HEK293 (cell line): ENCODE measurements around the gene ZFAND2B.

Experiments used
- GFI1B ChIP-seq: fragments of 450-650 bp; formaldehyde crosslinking; IDR thresholded peaks from 2 replicates; pipeline ENCODE4 v1.5.1; 2016; ENCODE audit warnings: missing biosample characterization, missing genetic modification characterization
- TCF7L2 ChIP-seq: IDR thresholded peaks from 2 replicates; pipeline ENCODE4 v1.6.1; 2011; ENCODE audit warnings: low read depth, mild to moderate bottlenecking, inconsistent platforms, low read length, moderate library complexity, borderline replicate concordance
- ZNF394 ChIP-seq: fragments of 450-650 bp; formaldehyde crosslinking; IDR thresholded peaks from 2 replicates; pipeline ENCODE4 v1.5.1; 2016; ENCODE audit warnings: missing biosample characterization, missing genetic modification characterization, mild to moderate bottlenecking, moderate library complexity, borderline replicate concordance
- TF ChIP-seq, protein P1 (sequence below): sonication (generic); formaldehyde crosslinking; IDR thresholded peaks from 2 replicates; pipeline ENCODE4 v1.8.1; 2022; ENCODE audit warnings: mild to moderate bottlenecking, moderate library complexity, missing genetic modification reagents
- TF ChIP-seq, protein P2 (sequence below): fragments of 450-650 bp; formaldehyde crosslinking; IDR thresholded peaks from 2 replicates; pipeline ENCODE4 v1.5.1; 2016; ENCODE audit warnings: missing biosample characterization, missing genetic modification characterization
- TF ChIP-seq, protein P3 (sequence below): fragments of 450-650 bp; formaldehyde crosslinking; IDR thresholded peaks from 2 replicates; pipeline ENCODE4 v1.5.1; 2016; ENCODE audit warnings: missing biosample characterization, missing genetic modification characterization, low read depth

GRCh38 chr2:219225350-219225749 lies 18.8 kb downstream of the ZFAND2B start:
- TF ChIP-seq ZNF394 (tag by site-specific recombination) (no peak), GFI1B (tag by site-specific recombination) (no peak), TCF7L2 (no peak)
- TF ChIP-seq, protein P1, sequence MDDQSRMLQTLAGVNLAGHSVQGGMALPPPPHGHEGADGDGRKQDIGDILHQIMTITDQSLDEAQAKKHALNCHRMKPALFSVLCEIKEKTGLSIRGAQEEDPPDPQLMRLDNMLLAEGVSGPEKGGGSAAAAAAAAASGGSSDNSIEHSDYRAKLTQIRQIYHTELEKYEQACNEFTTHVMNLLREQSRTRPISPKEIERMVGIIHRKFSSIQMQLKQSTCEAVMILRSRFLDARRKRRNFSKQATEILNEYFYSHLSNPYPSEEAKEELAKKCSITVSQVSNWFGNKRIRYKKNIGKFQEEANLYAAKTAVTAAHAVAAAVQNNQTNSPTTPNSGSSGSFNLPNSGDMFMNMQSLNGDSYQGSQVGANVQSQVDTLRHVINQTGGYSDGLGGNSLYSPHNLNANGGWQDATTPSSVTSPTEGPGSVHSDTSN (CRISPR knock-in tag), result no peak
- TF ChIP-seq, protein P2, sequence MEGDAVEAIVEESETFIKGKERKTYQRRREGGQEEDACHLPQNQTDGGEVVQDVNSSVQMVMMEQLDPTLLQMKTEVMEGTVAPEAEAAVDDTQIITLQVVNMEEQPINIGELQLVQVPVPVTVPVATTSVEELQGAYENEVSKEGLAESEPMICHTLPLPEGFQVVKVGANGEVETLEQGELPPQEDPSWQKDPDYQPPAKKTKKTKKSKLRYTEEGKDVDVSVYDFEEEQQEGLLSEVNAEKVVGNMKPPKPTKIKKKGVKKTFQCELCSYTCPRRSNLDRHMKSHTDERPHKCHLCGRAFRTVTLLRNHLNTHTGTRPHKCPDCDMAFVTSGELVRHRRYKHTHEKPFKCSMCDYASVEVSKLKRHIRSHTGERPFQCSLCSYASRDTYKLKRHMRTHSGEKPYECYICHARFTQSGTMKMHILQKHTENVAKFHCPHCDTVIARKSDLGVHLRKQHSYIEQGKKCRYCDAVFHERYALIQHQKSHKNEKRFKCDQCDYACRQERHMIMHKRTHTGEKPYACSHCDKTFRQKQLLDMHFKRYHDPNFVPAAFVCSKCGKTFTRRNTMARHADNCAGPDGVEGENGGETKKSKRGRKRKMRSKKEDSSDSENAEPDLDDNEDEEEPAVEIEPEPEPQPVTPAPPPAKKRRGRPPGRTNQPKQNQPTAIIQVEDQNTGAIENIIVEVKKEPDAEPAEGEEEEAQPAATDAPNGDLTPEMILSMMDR (tag by site-specific recombination), result no peak
- TF ChIP-seq, protein P3, sequence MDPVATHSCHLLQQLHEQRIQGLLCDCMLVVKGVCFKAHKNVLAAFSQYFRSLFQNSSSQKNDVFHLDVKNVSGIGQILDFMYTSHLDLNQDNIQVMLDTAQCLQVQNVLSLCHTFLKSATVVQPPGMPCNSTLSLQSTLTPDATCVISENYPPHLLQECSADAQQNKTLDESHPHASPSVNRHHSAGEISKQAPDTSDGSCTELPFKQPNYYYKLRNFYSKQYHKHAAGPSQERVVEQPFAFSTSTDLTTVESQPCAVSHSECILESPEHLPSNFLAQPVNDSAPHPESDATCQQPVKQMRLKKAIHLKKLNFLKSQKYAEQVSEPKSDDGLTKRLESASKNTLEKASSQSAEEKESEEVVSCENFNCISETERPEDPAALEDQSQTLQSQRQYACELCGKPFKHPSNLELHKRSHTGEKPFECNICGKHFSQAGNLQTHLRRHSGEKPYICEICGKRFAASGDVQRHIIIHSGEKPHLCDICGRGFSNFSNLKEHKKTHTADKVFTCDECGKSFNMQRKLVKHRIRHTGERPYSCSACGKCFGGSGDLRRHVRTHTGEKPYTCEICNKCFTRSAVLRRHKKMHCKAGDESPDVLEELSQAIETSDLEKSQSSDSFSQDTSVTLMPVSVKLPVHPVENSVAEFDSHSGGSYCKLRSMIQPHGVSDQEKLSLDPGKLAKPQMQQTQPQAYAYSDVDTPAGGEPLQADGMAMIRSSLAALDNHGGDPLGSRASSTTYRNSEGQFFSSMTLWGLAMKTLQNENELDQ (tag by site-specific recombination), result no peak
